HEK293 (cell line): ENCODE measurements around the gene DDX42.

Experiments used
- CTCF ChIA-PET: fragments of 350-600 bp; formaldehyde crosslinking; extraction: SDS; loops from one replicate; lab custom pipeline; 2021; ENCODE audit warnings: antibody characterized with exemption; lab: Yijun Ruan, JAX
- POLR2A ChIA-PET: fragments of 300-600 bp; formaldehyde crosslinking; extraction: SDS; loops from one replicate; lab custom pipeline; 2020; ENCODE audit warnings: antibody characterized with exemption, inconsistent platforms; lab: Yijun Ruan, JAX
- H3K27ac ChIP-seq: fragments of 200-500 bp; sonication (Bioruptor generic); 2 replicates; pipeline ENCODE4 v1.5.1; 2014; ENCODE audit warnings: low read depth, low read length, control low read depth, inconsistent platforms; ENCODE audit errors: extremely low read depth
- H3K36me3 ChIP-seq, 2 experiments: fragments of 200-500 bp in 1 of 2; sonication (Bioruptor generic) in 1 of 2; 1 replicate in 1 of 2; 2 replicates in 1 of 2; pipeline ENCODE4 v1.5.1; 2014 to 2017; ENCODE audit warnings: inconsistent platforms in 2 of 2, low read length in 2 of 2; ENCODE audit not compliant: control insufficient read depth in 2 of 2, insufficient read depth in 1 of 2
- H3K4me1 ChIP-seq: fragments of 200-500 bp; sonication (Bioruptor generic); 2 replicates; pipeline ENCODE4 v1.5.1; 2014; ENCODE audit warnings: mild to moderate bottlenecking, low read length, inconsistent platforms; ENCODE audit not compliant: control insufficient read depth, insufficient read depth
- H3K4me3 ChIP-seq: 2 replicates; pipeline ENCODE4 v1.5.1; 2011; ENCODE audit warnings: low read depth, mild to moderate bottlenecking, control low read depth, low read length, moderate library complexity
- H3K9me3 ChIP-seq: fragments of 200-500 bp; sonication (Bioruptor generic); 2 replicates; pipeline ENCODE4 v1.5.1; 2014; ENCODE audit warnings: low read depth, low read length, inconsistent platforms; ENCODE audit not compliant: control insufficient read depth, insufficient read depth
- GLIS2 ChIP-seq: fragments of 450-650 bp; formaldehyde crosslinking; IDR thresholded peaks from 2 replicates; pipeline ENCODE4 v1.5.1; 2016; ENCODE audit warnings: missing biosample characterization, missing genetic modification characterization
- HOXA7 ChIP-seq: sonication (generic); formaldehyde crosslinking; IDR thresholded peaks from 2 replicates; pipeline ENCODE4 v1.8.1; 2022; ENCODE audit warnings: missing genetic modification reagents, borderline replicate concordance
- KLF8 ChIP-seq: fragments of 450-650 bp; formaldehyde crosslinking; IDR thresholded peaks from 2 replicates; pipeline ENCODE4 v1.5.1; 2016; ENCODE audit warnings: missing biosample characterization, missing genetic modification characterization
- MYNN ChIP-seq: fragments of 450-650 bp; formaldehyde crosslinking; IDR thresholded peaks from 2 replicates; pipeline ENCODE4 v1.5.1; 2016; ENCODE audit warnings: missing biosample characterization, missing genetic modification characterization, borderline replicate concordance
- WT1 ChIP-seq: fragments of 450-650 bp; formaldehyde crosslinking; IDR thresholded peaks from 2 replicates; pipeline ENCODE4 v1.5.1; 2016; ENCODE audit warnings: missing biosample characterization, missing genetic modification characterization
- ZFP69B ChIP-seq: fragments of 450-650 bp; formaldehyde crosslinking; IDR thresholded peaks from 2 replicates; pipeline ENCODE4 v1.5.1; 2016; ENCODE audit warnings: missing biosample characterization, missing genetic modification characterization
- ZNF140 ChIP-seq: fragments of 450-650 bp; formaldehyde crosslinking; IDR thresholded peaks from 2 replicates; pipeline ENCODE4 v1.5.1; 2016; ENCODE audit warnings: missing biosample characterization, missing genetic modification characterization
- ZNF184 ChIP-seq: fragments of 450-650 bp; IDR thresholded peaks from 2 replicates; pipeline ENCODE4 v1.5.1; 2018; ENCODE audit warnings: missing biosample characterization, mild to moderate bottlenecking, missing genetic modification characterization
- ZNF202 ChIP-seq: fragments of 450-650 bp; formaldehyde crosslinking; IDR thresholded peaks from 2 replicates; pipeline ENCODE4 v1.5.1; 2016; ENCODE audit warnings: missing biosample characterization, missing genetic modification characterization, borderline replicate concordance
- ZNF211 ChIP-seq: fragments of 450-650 bp; formaldehyde crosslinking; IDR thresholded peaks from 2 replicates; pipeline ENCODE4 v1.5.1; 2016; ENCODE audit warnings: low read depth, missing biosample characterization, missing genetic modification characterization
- ZNF223 ChIP-seq: fragments of 450-650 bp; formaldehyde crosslinking; IDR thresholded peaks from 2 replicates; pipeline ENCODE4 v1.5.1; 2016; ENCODE audit warnings: missing biosample characterization, missing genetic modification characterization
- ZNF394 ChIP-seq: fragments of 450-650 bp; formaldehyde crosslinking; IDR thresholded peaks from 2 replicates; pipeline ENCODE4 v1.5.1; 2016; ENCODE audit warnings: missing biosample characterization, missing genetic modification characterization, mild to moderate bottlenecking, moderate library complexity, borderline replicate concordance
- ZNF423 ChIP-seq: fragments of 450-650 bp; formaldehyde crosslinking; IDR thresholded peaks from 2 replicates; pipeline ENCODE4 v1.5.1; 2016; ENCODE audit warnings: missing biosample characterization, missing genetic modification characterization
- ZNF433 ChIP-seq: fragments of 450-650 bp; formaldehyde crosslinking; IDR thresholded peaks from 2 replicates; pipeline ENCODE4 v1.5.1; 2016; ENCODE audit warnings: missing biosample characterization, missing genetic modification characterization, low read depth
- ZNF585B ChIP-seq: fragments of 450-650 bp; formaldehyde crosslinking; IDR thresholded peaks from 2 replicates; pipeline ENCODE4 v1.5.1; 2016; ENCODE audit warnings: missing biosample characterization, missing genetic modification characterization
- ZNF596 ChIP-seq: fragments of 450-650 bp; IDR thresholded peaks from 2 replicates; pipeline ENCODE4 v1.5.0; 2018; ENCODE audit warnings: missing biosample characterization, mild to moderate bottlenecking, missing genetic modification characterization, moderate library complexity
- ZNF639 ChIP-seq: fragments of 450-650 bp; formaldehyde crosslinking; IDR thresholded peaks from 2 replicates; pipeline ENCODE4 v1.5.1; 2016; ENCODE audit warnings: missing biosample characterization, missing genetic modification characterization
- ZNF670 ChIP-seq: fragments of 450-650 bp; formaldehyde crosslinking; IDR thresholded peaks from 2 replicates; pipeline ENCODE4 v1.5.1; 2016; ENCODE audit warnings: missing biosample characterization, missing genetic modification characterization, low read depth
- ZNF777 ChIP-seq: fragments of 450-650 bp; formaldehyde crosslinking; IDR thresholded peaks from 2 replicates; pipeline ENCODE4 v1.5.1; 2017; ENCODE audit warnings: missing biosample characterization, missing genetic modification characterization, borderline replicate concordance
- ZNF843 ChIP-seq: fragments of 450-650 bp; formaldehyde crosslinking; IDR thresholded peaks from 2 replicates; pipeline ENCODE4 v1.5.1; 2016; ENCODE audit warnings: missing biosample characterization, missing genetic modification characterization
- ZSCAN30 ChIP-seq: fragments of 450-650 bp; IDR thresholded peaks from 2 replicates; pipeline ENCODE4 v1.5.1; 2018; ENCODE audit warnings: missing biosample characterization, mild to moderate bottlenecking, missing genetic modification characterization, moderate library complexity
- TF ChIP-seq, protein P1 (sequence below): fragments of 450-650 bp; formaldehyde crosslinking; IDR thresholded peaks from 2 replicates; pipeline ENCODE4 v1.5.1; 2016; ENCODE audit warnings: missing biosample characterization, missing genetic modification characterization
- TF ChIP-seq, protein P2 (sequence below): fragments of 450-650 bp; formaldehyde crosslinking; IDR thresholded peaks from 2 replicates; pipeline ENCODE4 v1.5.1; 2016; ENCODE audit warnings: missing biosample characterization, missing genetic modification characterization
- TF ChIP-seq, protein P3 (sequence below): fragments of 450-650 bp; formaldehyde crosslinking; conservative IDR thresholded peaks from 2 replicates; pipeline ENCODE4 v1.5.1; 2016; ENCODE audit warnings: low read depth, missing biosample characterization, missing genetic modification characterization

DDX42 gene

GRCh38 chr17:63804328-63804727, 30.4 kb downstream of the DDX42 start:
- ChIA-PET POLR2A (interaction anchor here (1.2 to 3.0 kb wide), 3 partner anchors 22 to 62 kb away, joined by 3 to 9 read pairs (median 3); partner anchors contain the start of genes CCDC47 and DDX42), CTCF (interaction anchor here (0.5 to 1.7 kb wide), 8 partner anchors 9 to 328 kb away, joined by 3 to 7 read pairs (median 4); no protein-coding TSS in a partner anchor)
- no peak overlapping the region for H3K27ac ChIP-seq
- no peaks in the 10 kb centered on the region for H3K9me3 ChIP-seq
- H3K36me3 ChIP-seq: peaks cover 94 to 98% of the 10 kb centered on the region in 2 experiments
- no peaks in the 10 kb centered on the region for H3K4me1 ChIP-seq
- no peak overlapping the region for H3K4me3 ChIP-seq
- TF ChIP-seq ZNF843 (no peak), ZNF433 (no peak), ZNF423 (tag by site-specific recombination) (no peak), ZNF585B (tag by site-specific recombination) (no peak), ZNF140 (tag by site-specific recombination) (no peak), MYNN (no peak), WT1 (tag by site-specific recombination) (no peak), ZNF639 (tag by site-specific recombination) (no peak), ZNF670 (tag by site-specific recombination) (no peak), ZNF394 (tag by site-specific recombination) (no peak), HOXA7 (CRISPR knock-in tag) (no peak), KLF8 (tag by site-specific recombination) (no peak), ZNF223 (no peak), ZNF596 (tag by site-specific recombination) (no peak), ZNF211 (tag by site-specific recombination) (no peak), ZNF184 (tag by site-specific recombination) (no peak), ZNF202 (tag by site-specific recombination) (no peak), ZFP69B (tag by site-specific recombination) (no peak)
- TF ChIP-seq, protein P1, sequence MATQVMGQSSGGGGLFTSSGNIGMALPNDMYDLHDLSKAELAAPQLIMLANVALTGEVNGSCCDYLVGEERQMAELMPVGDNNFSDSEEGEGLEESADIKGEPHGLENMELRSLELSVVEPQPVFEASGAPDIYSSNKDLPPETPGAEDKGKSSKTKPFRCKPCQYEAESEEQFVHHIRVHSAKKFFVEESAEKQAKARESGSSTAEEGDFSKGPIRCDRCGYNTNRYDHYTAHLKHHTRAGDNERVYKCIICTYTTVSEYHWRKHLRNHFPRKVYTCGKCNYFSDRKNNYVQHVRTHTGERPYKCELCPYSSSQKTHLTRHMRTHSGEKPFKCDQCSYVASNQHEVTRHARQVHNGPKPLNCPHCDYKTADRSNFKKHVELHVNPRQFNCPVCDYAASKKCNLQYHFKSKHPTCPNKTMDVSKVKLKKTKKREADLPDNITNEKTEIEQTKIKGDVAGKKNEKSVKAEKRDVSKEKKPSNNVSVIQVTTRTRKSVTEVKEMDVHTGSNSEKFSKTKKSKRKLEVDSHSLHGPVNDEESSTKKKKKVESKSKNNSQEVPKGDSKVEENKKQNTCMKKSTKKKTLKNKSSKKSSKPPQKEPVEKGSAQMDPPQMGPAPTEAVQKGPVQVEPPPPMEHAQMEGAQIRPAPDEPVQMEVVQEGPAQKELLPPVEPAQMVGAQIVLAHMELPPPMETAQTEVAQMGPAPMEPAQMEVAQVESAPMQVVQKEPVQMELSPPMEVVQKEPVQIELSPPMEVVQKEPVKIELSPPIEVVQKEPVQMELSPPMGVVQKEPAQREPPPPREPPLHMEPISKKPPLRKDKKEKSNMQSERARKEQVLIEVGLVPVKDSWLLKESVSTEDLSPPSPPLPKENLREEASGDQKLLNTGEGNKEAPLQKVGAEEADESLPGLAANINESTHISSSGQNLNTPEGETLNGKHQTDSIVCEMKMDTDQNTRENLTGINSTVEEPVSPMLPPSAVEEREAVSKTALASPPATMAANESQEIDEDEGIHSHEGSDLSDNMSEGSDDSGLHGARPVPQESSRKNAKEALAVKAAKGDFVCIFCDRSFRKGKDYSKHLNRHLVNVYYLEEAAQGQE (tag by site-specific recombination): no peak

DNA sequence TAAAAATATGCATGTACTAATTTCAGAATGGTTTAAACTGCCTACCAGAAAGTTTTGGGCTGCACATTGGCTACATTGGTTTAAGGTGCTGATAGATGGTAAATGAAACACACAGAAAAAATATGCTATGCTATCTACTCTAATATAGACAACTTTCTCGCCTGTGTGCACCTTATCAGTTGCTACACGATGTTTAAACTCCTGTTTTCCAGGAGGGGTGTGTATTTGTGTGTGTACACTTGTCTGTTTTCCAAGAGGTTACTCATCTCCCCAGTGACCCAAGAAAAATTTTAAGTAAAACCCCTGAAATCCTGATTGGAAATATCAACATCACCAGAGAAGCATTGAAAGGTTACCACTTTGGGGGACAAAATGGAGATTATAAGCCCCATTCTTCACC, 31.6 kb downstream of the DDX42 start:
- POLR2A ChIA-PET: interaction anchor here (0.5 kb wide), 1 partner anchor 51 kb away, joined by 3 read pairs; no protein-coding TSS in a partner anchor
- no peaks in the 10 kb centered on the region for H3K9me3 ChIP-seq
- no peaks in the 10 kb centered on the region for H3K4me1 ChIP-seq
- H3K36me3 ChIP-seq: peaks cover 94 to 98% of the 10 kb centered on the region in 2 experiments
- no peak overlapping the region for H3K27ac ChIP-seq
- H3K4me3 ChIP-seq: no peak overlapping the region
- CTCF ChIA-PET: interaction anchor here (1.0 kb wide), 1 partner anchor 10 kb away, joined by 4 read pairs; no protein-coding TSS in a partner anchor
- TF ChIP-seq ZNF777 (no peak), GLIS2 (tag by site-specific recombination) (no peak), ZSCAN30 (tag by site-specific recombination) (no peak)
- TF ChIP-seq, protein P2, sequence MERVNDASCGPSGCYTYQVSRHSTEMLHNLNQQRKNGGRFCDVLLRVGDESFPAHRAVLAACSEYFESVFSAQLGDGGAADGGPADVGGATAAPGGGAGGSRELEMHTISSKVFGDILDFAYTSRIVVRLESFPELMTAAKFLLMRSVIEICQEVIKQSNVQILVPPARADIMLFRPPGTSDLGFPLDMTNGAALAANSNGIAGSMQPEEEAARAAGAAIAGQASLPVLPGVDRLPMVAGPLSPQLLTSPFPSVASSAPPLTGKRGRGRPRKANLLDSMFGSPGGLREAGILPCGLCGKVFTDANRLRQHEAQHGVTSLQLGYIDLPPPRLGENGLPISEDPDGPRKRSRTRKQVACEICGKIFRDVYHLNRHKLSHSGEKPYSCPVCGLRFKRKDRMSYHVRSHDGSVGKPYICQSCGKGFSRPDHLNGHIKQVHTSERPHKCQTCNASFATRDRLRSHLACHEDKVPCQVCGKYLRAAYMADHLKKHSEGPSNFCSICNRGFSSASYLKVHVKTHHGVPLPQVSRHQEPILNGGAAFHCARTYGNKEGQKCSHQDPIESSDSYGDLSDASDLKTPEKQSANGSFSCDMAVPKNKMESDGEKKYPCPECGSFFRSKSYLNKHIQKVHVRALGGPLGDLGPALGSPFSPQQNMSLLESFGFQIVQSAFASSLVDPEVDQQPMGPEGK (tag by site-specific recombination): no peak
- TF ChIP-seq, protein P3, sequence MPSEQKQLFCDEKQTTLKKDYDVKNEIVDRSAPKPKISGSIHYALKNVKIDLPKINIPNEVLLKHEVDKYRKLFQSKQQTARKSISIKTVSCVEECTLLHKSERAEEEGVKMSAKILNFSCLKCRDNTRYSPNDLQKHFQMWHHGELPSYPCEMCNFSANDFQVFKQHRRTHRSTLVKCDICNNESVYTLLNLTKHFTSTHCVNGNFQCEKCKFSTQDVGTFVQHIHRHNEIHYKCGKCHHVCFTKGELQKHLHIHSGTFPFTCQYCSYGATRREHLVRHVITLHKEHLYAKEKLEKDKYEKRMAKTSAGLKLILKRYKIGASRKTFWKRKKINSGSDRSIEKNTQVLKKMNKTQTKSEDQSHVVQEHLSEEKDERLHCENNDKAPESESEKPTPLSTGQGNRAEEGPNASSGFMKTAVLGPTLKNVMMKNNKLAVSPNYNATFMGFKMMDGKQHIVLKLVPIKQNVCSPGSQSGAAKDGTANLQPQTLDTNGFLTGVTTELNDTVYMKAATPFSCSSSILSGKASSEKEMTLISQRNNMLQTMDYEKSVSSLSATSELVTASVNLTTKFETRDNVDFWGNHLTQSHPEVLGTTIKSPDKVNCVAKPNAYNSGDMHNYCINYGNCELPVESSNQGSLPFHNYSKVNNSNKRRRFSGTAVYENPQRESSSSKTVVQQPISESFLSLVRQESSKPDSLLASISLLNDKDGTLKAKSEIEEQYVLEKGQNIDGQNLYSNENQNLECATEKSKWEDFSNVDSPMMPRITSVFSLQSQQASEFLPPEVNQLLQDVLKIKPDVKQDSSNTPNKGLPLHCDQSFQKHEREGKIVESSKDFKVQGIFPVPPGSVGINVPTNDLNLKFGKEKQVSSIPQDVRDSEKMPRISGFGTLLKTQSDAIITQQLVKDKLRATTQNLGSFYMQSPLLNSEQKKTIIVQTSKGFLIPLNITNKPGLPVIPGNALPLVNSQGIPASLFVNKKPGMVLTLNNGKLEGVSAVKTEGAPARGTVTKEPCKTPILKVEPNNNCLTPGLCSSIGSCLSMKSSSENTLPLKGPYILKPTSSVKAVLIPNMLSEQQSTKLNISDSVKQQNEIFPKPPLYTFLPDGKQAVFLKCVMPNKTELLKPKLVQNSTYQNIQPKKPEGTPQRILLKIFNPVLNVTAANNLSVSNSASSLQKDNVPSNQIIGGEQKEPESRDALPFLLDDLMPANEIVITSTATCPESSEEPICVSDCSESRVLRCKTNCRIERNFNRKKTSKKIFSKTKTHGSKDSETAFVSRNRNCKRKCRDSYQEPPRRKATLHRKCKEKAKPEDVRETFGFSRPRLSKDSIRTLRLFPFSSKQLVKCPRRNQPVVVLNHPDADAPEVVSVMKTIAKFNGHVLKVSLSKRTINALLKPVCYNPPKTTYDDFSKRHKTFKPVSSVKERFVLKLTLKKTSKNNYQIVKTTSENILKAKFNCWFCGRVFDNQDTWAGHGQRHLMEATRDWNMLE (tag by site-specific recombination): no peak
